ENCODE results near the gene SYTL3.
A peak's percentile ranks its signal among the peaks of the same experiment; 100 is the strongest.

SYTL3 gene

GRCh38 chr6:158804207-158804606, 154.4 kb downstream of the SYTL3 start:
- no peak for DNase-seq

GRCh38 chr6:158805698-158806377, 156.0 kb downstream of the SYTL3 start:
- DNase-seq: peak; percentile 1

- DNase-seq: no peak
These were observed 157.9 kb downstream of the SYTL3 start for GRCh38 chr6:158807515-158808441.

GRCh38 chr6:158808442-158808833, 158.6 kb downstream of the SYTL3 start:
- no peak for DNase-seq

- no peak for DNase-seq
These were observed 159.3 kb downstream of the SYTL3 start for GRCh38 chr6:158808941-158809678.

- no peak for DNase-seq
These were observed 160.6 kb downstream of the SYTL3 start for GRCh38 chr6:158810155-158811095.

GRCh38 chr6:158812611-158813010, 162.8 kb downstream of the SYTL3 start:
- no peak for DNase-seq

GRCh38 chr6:158813032-158813431, 163.2 kb downstream of the SYTL3 start:
- no peak for DNase-seq

Measured in femur (tissue), 1 donor.